Parathyroid adenoma (tissue), 2 donors: ENCODE results near the gene MCM8.

ENCODE experiments used
- H2AFZ ChIP-seq: fragments of 300-600 bp; sonication (generic); one replicate; pipeline ENCODE4 v1.7.0; 2017; ENCODE audit warnings: antibody characterized with exemption, mild to moderate bottlenecking
- H3K27ac ChIP-seq: fragments of 300-600 bp; sonication (generic); one replicate; pipeline ENCODE4 v1.7.0; 2017
- H3K27me3 ChIP-seq: fragments of 300-600 bp; sonication (generic); one replicate; pipeline ENCODE4 v1.7.0; 2017; ENCODE audit warnings: low read length; ENCODE audit not compliant: control insufficient read depth, insufficient read depth
- H3K36me3 ChIP-seq: fragments of 300-600 bp; sonication (generic); one replicate; pipeline ENCODE4 v1.7.0; 2017; ENCODE audit warnings: low read length; ENCODE audit not compliant: control insufficient read depth, insufficient read depth
- H3K4me1 ChIP-seq: fragments of 300-600 bp; sonication (generic); one replicate; pipeline ENCODE4 v1.7.0; 2017; ENCODE audit warnings: control low read depth
- H3K4me2 ChIP-seq: fragments of 300-600 bp; sonication (generic); one replicate; pipeline ENCODE4 v1.7.0; 2017; ENCODE audit warnings: low read length
- H3K4me3 ChIP-seq: fragments of 300-600 bp; sonication (generic); one replicate; pipeline ENCODE4 v1.7.0; 2017; ENCODE audit warnings: low read depth, low read length
- H3K79me2 ChIP-seq: fragments of 300-600 bp; sonication (generic); one replicate; pipeline ENCODE4 v1.7.0; 2017; ENCODE audit warnings: control low read depth
- H3K9ac ChIP-seq: fragments of 300-600 bp; sonication (generic); one replicate; pipeline ENCODE4 v1.7.0; 2017; ENCODE audit warnings: mild to moderate bottlenecking
- H3K9me3 ChIP-seq: fragments of 300-600 bp; sonication (generic); one replicate; pipeline ENCODE4 v1.7.0; 2017; ENCODE audit warnings: low read length; ENCODE audit not compliant: control insufficient read depth
- CTCF ChIP-seq: fragments of 300-600 bp; sonication (generic); IDR thresholded peaks from one replicate; pipeline ENCODE4 v1.7.0; 2017; ENCODE audit warnings: antibody characterized with exemption, mild to moderate bottlenecking
- donor health status: primary hyperparathyroidism.

MCM8 gene

GRCh38 chr20:5923493-5923892 is 27.0 kb upstream of the MCM8 start:
- no peak overlapping the region for H3K4me3 ChIP-seq
- H3K4me2 ChIP-seq: no peak overlapping the region
- no peak overlapping the region for H3K9ac ChIP-seq
- H3K4me1 ChIP-seq: no peaks in the 10 kb centered on the region
- H2AFZ ChIP-seq: no peak overlapping the region
- no peaks in the 10 kb centered on the region for H3K27me3 ChIP-seq
- H3K36me3 ChIP-seq: no peaks in the 10 kb centered on the region
- no peaks in the 10 kb centered on the region for H3K79me2 ChIP-seq
- no peaks in the 10 kb centered on the region for H3K9me3 ChIP-seq
- no peak overlapping the region for H3K27ac ChIP-seq
- no peak for TF ChIP-seq CTCF

- Histone ChIP-seq H3K4me2 (no peak overlapping the region), H3K4me1 (no peaks in the 10 kb centered on the region), H3K4me3 (no peak overlapping the region), H2AFZ (no peak overlapping the region), H3K27me3 (no peaks in the 10 kb centered on the region), H3K9me3 (no peaks in the 10 kb centered on the region), H3K79me2 (no peaks in the 10 kb centered on the region), H3K27ac (no peak overlapping the region), H3K36me3 (no peaks in the 10 kb centered on the region), H3K9ac (no peak overlapping the region)
- no peak for TF ChIP-seq CTCF
Observed at GRCh38 chr20:5925551-5925950, 24.9 kb upstream of the MCM8 start.

GRCh38 chr20:5927749-5928462 is 22.5 kb upstream of the MCM8 start:
- Histone ChIP-seq H3K36me3 (no peaks in the 10 kb centered on the region), H3K79me2 (no peaks in the 10 kb centered on the region), H3K4me2 (no peak overlapping the region), H3K27me3 (no peaks in the 10 kb centered on the region), H2AFZ (no peak overlapping the region), H3K9me3 (no peaks in the 10 kb centered on the region), H3K27ac (no peak overlapping the region), H3K4me3 (no peak overlapping the region), H3K4me1 (no peaks in the 10 kb centered on the region), H3K9ac (no peak overlapping the region)
- no peak for TF ChIP-seq CTCF

- Histone ChIP-seq H2AFZ (no peak overlapping the region), H3K4me2 (no peak overlapping the region), H3K9ac (no peak overlapping the region), H3K36me3 (no peaks in the 10 kb centered on the region), H3K4me3 (no peak overlapping the region), H3K27me3 (no peaks in the 10 kb centered on the region), H3K27ac (no peak overlapping the region), H3K9me3 (no peaks in the 10 kb centered on the region), H3K4me1 (no peaks in the 10 kb centered on the region), H3K79me2 (no peaks in the 10 kb centered on the region)
- TF ChIP-seq CTCF: no peak
Observed at GRCh38 chr20:5928836-5929715, 21.4 kb upstream of the MCM8 start.
